HG02938 (cell line): ENCODE data around the gene POP7.
"Not testable (repeated sequence)": the region's sequence is repeated elsewhere in the genome, so short reads cannot be mapped to it uniquely, and the experiment has no call there.

Experiments used
- ATAC-seq: cut with Tn5 transposase; IDR thresholded peaks from one replicate; pipeline ENCODE4 v1.9.1; 2021; ENCODE audit warnings: mild to moderate bottlenecking, moderate library complexity; ENCODE audit not compliant: unreplicated experiment

The POP7 gene

DNA sequence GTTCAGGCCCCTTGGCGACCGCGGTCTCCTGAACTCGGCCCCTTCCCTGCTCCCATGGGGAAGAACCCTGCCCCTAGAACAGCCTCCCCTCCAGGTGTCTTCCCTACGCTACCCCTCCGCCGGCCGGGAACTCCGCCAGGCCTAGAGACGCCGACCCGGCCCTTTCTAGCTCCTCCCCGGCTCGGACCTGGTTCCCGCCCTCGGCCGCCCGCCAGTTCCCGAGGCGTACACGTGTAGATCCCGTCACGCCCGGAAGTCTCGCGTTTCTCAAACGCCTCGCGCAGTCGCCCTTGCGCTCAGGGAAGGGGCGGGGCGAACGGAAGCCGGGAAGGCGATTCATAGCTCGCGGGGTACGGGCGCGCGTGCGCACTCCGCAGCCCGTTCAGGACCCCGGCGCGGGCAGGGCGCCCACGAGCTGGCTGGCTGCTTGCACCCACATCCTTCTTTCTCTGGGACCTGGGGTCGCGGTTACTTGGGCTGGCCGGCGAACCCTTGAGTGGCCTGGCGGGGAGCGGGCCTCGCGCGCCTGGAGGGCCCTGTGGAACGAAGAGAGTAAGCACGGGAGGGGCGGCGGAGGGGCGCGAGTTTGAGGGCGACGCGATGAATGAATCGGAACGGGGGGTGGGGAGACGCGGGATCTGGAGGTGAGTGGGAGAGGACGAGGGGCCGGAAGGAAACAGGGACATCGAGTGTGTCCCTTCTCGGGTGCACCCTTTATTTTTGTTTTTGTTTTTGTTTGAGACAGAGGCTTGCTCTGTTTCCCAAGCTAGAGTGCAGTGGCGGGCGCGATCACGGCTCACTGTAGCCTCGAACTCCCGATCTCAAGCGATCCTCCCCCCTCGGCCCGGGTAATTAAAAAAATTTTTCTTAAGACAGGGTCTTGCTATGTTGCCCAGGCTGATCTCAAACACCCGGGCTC lies at the start of gene POP7:
TSS of gene POP7 (plus strand) at position 369 of the 919 bp plus-strand sequence. CDS start 710 bp downstream, outside the sequence.
- ATAC-seq: peak; percentile 81

DNA sequence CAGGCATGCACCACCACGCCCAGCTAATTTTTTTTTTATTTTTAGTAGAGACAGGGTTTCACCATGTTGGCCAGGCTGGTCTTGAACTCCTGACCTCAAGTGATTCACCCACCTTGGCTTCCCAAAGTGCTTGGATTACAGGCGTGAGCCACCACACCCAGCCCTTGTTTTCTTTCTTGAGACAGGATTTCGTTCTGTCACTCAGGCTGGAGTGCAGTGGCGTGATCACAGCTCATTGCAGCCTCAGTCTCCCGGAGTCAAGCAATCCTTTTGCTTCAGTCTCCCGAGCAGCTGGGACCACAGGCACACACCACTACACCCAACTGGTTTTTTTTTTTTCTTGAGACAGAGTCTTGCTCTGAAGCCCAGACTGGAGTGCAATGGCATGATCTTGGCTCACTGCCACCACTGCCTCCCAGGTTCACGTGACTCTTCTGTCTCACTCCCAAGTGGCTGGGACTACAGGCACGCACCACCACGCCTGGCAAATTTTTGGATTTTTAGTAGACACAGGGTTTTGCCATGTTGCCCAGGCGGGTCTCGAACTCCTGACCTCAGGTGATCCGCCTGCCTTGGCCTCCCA lies 43.6 kb upstream of the POP7 start:
- not testable (repeated sequence) for ATAC-seq

DNA sequence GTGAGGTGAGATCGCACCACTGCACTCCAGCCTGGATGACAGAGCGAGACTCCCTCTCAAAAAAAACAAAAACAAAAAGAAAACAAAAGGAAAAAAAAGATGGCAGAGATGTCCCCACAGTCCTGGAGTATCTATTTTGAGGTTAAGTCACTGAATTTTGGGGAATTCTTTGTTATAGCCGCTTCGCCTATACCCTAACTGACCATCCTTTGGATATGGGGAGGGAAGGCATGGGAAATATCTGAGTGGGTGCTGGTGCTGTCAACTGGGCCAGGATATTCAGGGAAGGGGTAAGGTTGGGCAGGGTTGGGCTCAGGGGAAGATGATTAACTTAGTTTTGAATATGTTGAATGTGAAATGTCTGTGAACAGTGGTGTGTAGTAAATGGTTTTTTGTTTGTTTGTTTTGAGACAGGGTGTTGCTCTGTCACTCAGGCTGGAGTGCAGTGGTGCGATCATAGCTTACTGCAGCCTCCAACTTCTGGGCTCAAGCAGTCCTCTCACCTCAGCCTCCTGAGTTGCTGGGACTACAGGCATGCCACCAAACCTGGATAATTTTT lies 40.7 kb upstream of the POP7 start:
- no peak for ATAC-seq

DNA sequence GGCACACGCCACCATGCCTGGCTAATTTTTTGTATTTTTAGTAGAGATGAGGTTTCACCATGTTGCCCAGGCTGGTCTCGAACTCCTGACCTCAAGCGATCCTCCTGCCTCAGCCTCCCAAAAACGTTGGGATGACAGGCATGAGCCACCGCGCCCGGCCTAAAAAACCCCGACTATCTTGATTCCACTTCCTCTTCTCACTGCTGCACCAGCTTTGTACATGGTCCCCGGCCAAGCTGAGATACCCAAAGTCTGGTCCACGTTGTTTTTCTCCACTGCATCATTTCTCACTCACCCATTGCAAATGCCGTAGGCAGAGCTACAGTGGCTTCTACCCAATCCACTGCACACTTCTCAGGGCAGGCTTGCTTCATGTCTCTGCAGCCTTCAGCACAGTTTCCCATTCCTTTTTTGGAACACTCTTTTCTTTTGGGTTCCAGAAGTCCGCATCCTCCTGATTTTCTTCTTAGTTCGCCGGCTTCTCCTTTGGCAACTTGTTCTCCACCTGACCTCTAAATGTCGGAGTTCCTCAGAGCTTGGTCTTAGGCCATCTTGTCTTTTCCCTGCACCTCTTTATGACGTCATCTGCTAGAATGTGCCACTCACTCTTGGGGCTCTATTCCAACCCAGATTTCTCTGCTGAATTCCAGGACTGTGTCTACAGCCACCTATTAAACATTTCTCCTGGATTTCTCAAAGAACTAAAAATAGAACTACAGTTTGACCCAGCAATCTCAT lies 38.4 kb upstream of the POP7 start:
- ATAC-seq: no peak

DNA sequence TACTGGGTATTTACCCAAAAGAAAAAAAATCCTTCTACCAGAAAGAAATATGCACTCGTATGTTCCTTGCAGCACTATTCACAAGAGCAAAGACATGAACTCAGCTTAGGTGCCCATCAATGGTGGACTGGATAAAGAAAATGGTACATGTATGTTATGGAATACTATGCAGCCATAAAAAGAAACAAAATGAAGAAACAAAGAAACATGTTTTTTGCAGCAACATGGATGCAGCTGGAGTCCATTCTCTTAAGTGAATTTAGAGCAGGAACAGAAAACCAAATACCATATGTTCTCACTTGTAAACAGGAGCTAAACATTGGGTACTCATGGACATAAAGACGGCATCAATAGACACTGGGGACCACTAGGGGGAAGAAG lies 37.9 kb upstream of the POP7 start:
- no peak for ATAC-seq

DNA sequence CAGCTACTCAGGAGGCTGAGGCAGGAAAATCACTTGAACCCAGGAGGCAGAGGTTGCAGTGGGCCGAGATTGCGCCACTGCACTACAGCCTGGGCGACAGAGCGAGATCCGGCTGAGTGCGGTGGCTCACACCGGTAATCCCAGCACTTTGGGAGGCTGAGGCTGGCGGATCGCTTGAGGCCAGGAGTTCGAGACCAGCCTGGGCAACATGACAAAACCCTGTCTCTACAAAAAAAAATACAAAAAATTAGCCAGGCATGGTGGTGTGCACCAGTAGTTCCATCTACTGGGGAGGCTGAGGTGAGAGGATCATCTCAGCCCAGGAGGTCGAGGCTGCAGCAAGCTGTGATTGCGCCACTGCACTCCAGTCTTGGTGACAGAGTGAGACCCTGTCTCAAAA lies 36.8 kb upstream of the POP7 start:
- not testable (repeated sequence) for ATAC-seq

DNA sequence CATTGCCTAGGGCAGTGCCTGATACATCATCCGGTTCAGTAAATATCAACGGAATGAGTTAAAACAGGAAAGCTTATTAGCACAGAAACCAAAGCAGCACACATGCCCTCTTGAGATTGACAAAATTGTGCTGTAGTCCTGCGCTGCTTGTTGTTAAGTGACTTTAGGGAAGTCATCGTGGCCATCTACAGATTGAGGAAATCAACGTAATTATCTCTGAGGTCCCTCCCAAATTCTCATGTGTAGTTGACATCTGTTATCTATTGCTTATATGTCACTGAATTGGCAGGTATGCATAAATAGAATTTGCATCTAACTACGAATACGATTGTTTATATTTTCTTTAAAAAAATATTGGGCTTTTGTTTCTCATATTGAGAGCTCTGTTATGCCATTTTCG lies 35.8 kb upstream of the POP7 start:
- ATAC-seq: no peak

DNA sequence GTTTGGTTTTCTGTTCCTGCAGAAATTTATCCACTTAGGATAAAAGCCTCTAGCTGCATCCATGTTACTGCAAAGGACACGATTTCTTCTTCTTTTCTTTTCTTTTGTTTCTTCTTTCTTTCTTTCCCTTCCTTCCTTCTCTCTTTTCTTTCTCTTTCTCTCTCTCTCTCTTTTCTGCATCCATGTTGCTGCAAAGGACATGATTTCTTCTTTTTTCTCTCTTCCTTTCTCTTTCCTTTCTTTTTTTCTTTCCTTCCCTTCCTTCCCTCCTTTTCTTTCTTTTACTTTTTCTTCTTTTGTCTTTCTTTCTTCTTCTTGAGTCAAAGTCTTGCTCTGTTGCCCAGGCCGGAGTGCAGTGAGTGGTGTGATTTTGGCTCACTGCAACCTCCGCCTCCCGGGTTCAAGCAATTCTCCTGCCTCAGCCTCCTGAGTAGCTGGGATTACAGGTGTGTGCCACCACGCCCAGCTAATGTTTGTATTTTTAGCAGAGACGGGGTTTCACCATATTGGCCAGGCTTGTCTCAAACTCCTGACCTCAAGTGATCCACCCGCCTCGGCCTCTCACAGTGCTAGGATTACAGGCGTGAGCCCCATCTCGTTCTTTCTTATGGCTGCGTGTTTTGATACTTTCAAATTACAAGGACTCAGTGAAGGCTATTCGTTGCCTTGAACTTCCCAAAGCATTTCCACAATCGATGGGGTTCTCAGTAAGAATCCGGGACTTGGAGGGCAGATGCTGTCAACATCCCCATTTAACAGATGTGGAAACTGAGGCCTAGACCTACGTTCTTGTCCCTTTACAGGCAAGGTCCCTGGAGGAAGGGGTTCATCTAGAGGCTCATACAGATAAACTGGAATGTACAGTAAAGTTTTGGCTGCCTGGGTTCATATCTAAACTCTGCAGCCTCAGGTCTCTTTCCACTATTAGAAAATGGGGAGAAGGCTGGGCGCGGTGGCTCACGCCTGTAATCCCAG lies 34.3 kb upstream of the POP7 start:
- no peak for ATAC-seq

DNA sequence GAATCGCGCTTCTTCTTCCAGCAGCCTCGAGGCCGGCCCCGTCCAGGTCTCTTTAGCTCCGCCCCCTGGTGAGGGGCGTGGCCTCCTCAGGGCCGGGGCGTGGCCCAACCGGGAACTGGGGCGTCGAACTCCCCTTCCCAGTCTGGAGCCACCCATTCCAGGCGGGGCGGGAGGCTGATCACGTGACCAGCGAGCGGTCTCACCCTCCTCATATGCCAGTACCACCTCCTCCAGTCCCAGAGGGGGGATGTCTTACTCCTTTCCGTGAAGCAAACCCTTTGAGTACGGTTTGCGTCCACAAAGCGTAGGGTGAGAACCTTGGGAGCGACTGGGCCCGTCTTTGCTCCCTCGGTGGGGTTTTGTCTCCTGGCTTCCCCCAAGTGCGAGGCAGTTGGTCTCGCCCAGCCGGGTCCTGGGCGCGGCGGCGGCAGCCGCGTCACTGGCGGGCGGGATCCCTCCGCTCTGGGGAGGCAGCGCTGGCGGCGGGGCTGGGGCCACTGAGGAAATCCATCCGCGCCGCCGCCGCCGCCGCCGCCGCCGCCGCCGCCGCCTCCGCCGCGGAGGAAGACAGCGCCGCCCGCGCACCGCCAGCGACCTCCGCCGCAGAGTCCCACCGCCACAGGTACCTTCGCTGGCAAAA lies 32.5 kb upstream of the POP7 start, which contains the start of gene GNB2:
TSS of gene GNB2 (plus strand) at position 439 of the 640 bp plus-strand sequence. CDS start 2,526 bp downstream, outside the sequence.
- ATAC-seq: peak; percentile 65

DNA sequence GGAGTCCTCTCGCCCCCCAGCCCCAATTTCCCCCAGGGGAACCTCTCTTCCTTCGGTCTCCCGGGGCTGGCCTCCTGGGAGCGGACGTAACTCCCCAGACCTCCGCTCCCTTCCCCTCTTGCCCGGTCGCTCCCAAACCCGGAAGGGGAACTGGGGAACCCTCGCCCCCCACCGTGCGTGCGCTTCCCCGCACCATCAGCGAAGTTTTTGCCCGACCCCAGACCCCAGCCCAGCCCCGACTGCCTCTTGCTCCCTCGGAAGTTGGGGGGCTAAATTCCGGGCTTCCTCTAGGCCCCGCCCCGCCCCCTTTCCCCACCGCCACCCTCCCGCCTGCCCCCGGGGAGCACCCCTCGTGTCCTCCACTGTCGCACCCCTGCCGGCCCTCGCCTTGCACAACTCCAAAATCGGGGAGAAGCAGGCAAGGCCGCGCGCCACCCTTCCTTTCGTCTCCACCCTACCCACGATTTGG lies 31.9 kb upstream of the POP7 start:
- ATAC-seq: peak; percentile 3

DNA sequence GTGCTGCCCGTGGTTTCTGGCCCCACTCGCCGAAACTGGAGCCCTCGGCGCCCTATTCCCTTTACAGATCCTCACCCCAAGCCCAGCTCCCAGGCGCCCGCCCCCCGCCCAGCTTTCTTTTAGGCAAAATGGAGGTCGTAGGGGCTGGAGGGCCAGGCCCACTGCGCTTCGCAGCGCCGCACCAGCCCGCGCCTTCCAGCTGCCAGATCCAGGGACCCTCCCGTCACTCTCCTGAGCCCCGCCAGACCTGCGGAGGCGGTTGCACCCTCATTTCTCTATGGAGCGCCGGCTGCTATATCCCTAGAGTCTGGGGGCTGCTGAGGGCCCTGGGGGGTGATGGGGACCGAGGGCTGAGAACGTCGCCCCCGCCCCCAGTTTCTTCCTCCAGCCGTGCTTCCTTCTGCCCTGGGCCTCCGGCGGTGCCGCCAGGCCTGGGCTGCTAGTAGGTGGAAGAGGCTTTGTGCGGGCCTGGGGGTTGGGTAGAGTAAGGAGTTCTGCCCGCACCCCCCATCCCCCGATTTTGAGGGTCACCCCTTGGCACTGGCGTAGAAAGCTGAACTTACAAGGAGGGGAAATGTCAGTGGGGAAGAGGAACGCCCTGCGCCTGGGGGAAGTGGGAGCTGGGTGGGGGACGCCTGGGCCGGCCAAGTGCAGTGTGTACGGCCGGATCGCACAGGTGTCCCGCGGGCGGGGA lies 31.4 kb upstream of the POP7 start:
- no peak for ATAC-seq

DNA sequence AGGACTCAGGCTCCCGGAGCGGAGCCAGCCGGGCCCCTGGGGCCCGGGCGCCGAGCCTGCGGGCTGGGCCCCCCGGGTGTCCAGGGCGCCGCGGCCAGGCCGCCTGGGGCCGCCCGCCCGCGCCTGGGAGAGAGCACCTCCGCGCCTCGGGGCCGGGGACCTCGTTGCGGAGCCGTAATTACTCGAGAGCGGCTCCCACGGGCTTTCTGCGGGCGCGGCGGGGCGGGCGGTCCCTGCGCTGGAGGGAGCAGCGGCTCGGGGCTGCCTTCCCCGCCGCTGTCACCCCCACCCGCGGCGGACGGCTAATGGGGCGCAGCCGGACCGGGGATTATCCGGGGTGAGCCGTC lies 30.8 kb upstream of the POP7 start:
- no peak for ATAC-seq

DNA sequence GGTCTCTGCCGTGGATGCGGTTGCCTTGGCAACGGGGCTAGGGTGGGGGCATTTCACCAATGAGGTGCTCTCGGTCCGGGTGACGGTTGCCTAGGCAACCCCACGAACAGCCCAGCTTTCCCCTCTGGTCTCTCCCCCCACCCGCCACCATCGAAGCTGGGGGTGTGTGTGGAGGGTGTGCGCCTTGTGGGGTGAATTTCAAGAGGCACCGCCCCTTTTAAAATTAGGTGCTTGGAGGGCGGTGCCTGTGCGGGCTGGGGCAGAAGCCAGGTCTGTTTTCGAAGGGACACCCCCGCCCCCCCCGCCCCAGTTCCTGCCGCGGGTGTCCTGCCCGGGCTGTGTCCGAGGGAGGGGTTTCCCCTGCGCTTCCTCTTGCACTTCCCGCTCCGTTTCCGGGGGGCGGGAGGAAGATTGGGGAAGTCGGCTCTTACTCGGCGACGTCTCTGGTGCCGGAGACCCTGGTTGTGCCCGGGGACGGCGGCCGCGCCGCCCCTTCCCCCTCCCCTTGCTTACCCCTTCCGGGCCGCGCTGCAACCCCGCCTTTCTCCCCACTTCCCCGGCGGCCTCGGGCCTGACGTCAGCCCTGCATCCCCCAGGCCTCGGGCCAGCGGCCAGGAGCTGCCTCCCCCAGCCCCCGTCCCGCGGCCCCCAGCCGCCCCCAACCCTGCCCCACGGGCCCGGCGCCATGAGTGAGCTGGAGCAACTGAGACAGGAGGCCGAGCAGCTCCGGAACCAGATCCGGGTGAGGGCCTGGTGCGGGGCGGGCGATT lies 30.2 kb upstream of the POP7 start:
- no peak for ATAC-seq

DNA sequence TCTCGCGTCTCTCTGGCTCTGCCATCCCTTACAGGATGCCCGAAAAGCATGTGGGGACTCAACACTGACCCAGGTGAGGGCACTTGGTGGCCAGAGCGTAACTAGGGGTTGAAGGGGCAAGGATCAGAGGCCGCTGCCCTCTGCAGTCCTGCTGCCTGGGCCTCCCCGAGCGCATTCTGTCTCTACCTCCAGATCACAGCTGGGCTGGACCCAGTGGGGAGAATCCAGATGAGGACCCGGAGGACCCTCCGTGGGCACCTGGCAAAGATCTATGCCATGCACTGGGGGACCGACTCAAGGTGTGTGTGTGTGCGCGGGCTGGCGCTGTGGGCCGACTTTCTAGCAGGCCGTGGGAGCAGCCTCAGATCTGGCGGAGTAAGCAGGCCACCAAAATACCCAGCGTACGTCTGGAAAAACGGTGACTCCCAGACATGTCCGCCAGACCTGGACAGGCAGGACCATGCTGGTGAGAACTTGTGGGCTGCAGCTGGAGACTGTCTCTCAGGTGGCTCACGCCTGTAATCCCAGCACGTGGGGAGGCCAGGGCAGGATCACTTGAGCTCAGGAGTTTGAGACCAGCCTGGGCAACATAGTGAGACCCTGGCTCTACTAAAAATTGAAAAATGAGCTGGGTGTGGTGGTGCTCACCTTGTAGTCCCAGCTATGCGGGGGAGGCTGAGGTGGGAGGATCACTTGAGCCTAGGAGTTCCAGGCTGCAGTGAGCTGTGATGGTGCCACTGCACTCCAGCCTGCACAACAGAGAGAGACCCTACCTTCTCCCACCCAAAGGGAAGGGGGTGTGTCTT lies 29.2 kb upstream of the POP7 start:
- no peak for ATAC-seq

DNA sequence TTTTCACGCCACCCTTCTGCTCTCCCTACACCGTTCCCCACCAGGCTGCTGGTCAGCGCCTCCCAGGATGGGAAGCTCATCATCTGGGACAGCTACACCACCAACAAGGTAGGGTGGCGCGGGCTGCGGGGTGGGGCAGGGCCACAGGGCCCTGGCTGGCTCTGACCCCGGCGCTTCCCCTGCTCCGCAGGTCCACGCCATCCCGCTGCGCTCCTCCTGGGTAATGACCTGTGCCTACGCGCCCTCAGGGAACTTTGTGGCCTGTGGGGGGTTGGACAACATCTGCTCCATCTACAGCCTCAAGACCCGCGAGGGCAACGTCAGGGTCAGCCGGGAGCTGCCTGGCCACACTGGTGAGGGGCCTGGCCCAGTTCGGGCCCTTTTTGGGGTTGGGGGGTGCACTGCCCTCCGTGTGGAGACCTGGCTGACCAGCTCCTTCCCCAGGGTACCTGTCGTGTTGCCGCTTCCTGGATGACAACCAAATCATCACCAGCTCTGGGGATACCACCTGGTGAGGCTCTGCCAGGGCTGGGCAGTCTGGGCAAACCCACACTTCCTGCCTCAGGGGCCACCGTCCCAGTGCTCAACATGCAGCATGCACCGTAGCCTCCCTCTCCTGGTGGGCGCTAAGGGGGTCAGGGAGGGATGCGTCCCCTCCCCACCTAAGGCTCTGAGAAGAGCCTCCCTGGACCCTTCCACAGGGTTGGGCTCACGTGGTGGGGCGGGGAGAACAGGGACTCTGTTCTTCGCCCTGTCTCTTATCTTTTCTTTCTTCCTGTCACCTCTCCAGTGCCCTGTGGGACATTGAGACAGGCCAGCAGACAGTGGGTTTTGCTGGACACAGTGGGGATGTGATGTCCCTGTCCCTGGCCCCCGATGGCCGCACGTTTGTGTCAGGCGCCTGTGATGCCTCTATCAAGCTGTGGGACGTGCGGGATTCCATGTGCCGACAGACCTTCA lies 28.3 kb upstream of the POP7 start:
- no peak for ATAC-seq

DNA sequence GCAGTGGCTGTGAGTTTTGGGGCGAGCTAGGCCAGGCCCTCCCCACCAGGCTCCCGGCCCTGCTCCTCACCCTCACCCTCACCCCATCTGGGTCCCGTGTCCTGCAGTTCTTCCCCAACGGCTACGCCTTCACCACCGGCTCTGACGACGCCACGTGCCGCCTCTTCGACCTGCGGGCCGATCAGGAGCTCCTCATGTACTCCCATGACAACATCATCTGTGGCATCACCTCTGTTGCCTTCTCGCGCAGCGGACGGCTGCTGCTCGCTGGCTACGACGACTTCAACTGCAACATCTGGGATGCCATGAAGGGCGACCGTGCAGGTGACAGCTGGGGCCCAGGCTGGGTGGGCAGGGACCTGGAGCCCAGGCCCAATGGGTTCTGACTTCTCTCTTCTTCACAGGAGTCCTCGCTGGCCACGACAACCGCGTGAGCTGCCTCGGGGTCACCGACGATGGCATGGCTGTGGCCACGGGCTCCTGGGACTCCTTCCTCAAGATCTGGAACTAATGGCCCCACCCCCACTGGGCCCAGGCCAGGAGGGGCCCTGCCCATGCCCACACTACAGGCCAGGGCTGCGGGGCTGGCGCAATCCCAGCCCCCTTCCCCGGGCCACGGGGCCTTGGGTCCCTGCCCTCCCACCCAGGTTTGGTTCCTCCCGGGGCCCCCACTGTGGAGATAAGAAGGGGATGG lies 27.5 kb upstream of the POP7 start:
- no peak for ATAC-seq
